ENCODE data around the gene SLC7A5.
A peak's percentile ranks its signal among the peaks of the same experiment; 100 is the strongest.
"Not testable (repeated sequence)": the region's sequence is repeated elsewhere in the genome, so short reads cannot be mapped to it uniquely, and the experiment has no call there.

The SLC7A5 gene

GRCh38 chr16:87888346-87888745, 19.0 kb upstream of the SLC7A5 start:
- DNase-seq (ENCODE audit: low spot score), result not testable (repeated sequence)

GRCh38 chr16:87887931-87888330, 18.6 kb upstream of the SLC7A5 start:
- not testable (repeated sequence) for DNase-seq (ENCODE audit: low spot score)

- not testable (repeated sequence) for DNase-seq (ENCODE audit: low spot score)
Observed at GRCh38 chr16:87885371-87885967, 16.2 kb upstream of the SLC7A5 start.

- no peak for DNase-seq (ENCODE audit: low spot score)
Observed at GRCh38 chr16:87882436-87883019, 13.2 kb upstream of the SLC7A5 start.

GRCh38 chr16:87881324-87882200, 12.3 kb upstream of the SLC7A5 start:
- no peak for DNase-seq (ENCODE audit: low spot score)

- DNase-seq (ENCODE audit: low spot score), result no peak
Observed at GRCh38 chr16:87880117-87880696, 10.9 kb upstream of the SLC7A5 start.

GRCh38 chr16:87879411-87880013, 10.2 kb upstream of the SLC7A5 start:
- not testable (repeated sequence) for DNase-seq (ENCODE audit: low spot score)

- DNase-seq (ENCODE audit: low spot score), result no peak
Observed at GRCh38 chr16:87878704-87879103, 9.4 kb upstream of the SLC7A5 start.

GRCh38 chr16:87877942-87878507, 8.7 kb upstream of the SLC7A5 start:
- DNase-seq (ENCODE audit: low spot score), result no peak

GRCh38 chr16:87874639-87875427, 5.5 kb upstream of the SLC7A5 start:
- DNase-seq (ENCODE audit: low spot score), result peak; percentile 24

GRCh38 chr16:87870418-87871291, 1.3 kb upstream of the SLC7A5 start:
- DNase-seq (ENCODE audit: low spot score), result peak; percentile 41

- DNase-seq (ENCODE audit: low spot score), result not testable (repeated sequence)
Observed at GRCh38 chr16:87869879-87870417, 641 bp upstream of the SLC7A5 start.

- DNase-seq (ENCODE audit: low spot score), result not testable (repeated sequence)
Observed at GRCh38 chr16:87868254-87869029, 865 bp downstream of the SLC7A5 start.

GRCh38 chr16:87865902-87866555, 3.3 kb downstream of the SLC7A5 start:
- DNase-seq (ENCODE audit: low spot score), result not testable (repeated sequence)

- DNase-seq (ENCODE audit: low spot score), result no peak
Observed at GRCh38 chr16:87864331-87864989, 4.8 kb downstream of the SLC7A5 start.

GRCh38 chr16:87863327-87863635, 6.0 kb downstream of the SLC7A5 start:
- not testable (repeated sequence) for DNase-seq (ENCODE audit: low spot score)

GRCh38 chr16:87862597-87863326, 6.5 kb downstream of the SLC7A5 start:
- not testable (repeated sequence) for DNase-seq (ENCODE audit: low spot score)

Measured in iPS-NIHi11 (cell line).